ENCODE data around the gene ASMTL.

DNA sequence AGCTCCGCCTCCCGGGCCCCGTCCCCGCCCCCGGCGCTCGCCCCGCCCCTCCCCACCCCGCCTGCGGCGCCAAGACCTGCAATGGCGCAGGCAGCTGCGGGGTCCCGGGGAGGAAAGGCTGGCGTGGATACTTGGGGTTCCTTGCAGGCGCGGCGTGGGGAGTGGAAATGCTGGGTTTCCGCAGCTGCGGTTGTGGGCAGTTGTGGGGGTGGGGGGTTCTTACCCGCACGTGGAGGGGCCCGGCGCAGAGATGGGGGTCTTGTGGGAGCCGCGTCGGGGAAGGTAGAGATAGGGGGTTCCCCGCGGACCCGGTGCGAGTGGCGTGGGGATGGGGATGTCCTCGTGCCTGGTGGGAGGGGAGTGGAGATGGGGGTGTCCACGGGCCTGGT lies 680 bp upstream of the ASMTL start:
- no peak for TF ChIP-seq CTCF (conservative IDR thresholded peaks at IDR 0.05; ENCODE audit: low read depth in 2 of 2)
- no peak for TF ChIP-seq EZH2 (IDR thresholded peaks at IDR 0.05; ENCODE audit: low read depth, unreplicated experiment)
- no peak for TF ChIP-seq JUNB (IDR thresholded peaks at IDR 0.05; ENCODE audit: unreplicated experiment)
- peak; percentile 55; the same call in 1 of the 2 replicates for TF ChIP-seq POLR2AphosphoS5 (IDR thresholded peaks at IDR 0.05; ENCODE audit: low read depth)
- TF ChIP-seq, protein P1, sequence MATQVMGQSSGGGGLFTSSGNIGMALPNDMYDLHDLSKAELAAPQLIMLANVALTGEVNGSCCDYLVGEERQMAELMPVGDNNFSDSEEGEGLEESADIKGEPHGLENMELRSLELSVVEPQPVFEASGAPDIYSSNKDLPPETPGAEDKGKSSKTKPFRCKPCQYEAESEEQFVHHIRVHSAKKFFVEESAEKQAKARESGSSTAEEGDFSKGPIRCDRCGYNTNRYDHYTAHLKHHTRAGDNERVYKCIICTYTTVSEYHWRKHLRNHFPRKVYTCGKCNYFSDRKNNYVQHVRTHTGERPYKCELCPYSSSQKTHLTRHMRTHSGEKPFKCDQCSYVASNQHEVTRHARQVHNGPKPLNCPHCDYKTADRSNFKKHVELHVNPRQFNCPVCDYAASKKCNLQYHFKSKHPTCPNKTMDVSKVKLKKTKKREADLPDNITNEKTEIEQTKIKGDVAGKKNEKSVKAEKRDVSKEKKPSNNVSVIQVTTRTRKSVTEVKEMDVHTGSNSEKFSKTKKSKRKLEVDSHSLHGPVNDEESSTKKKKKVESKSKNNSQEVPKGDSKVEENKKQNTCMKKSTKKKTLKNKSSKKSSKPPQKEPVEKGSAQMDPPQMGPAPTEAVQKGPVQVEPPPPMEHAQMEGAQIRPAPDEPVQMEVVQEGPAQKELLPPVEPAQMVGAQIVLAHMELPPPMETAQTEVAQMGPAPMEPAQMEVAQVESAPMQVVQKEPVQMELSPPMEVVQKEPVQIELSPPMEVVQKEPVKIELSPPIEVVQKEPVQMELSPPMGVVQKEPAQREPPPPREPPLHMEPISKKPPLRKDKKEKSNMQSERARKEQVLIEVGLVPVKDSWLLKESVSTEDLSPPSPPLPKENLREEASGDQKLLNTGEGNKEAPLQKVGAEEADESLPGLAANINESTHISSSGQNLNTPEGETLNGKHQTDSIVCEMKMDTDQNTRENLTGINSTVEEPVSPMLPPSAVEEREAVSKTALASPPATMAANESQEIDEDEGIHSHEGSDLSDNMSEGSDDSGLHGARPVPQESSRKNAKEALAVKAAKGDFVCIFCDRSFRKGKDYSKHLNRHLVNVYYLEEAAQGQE (IDR thresholded peaks at IDR 0.05; ENCODE audit: unreplicated experiment): no peak
- no peak for TF ChIP-seq EZH2phosphoT487 (IDR thresholded peaks at IDR 0.05; ENCODE audit: unreplicated experiment)
- TF ChIP-seq CREB1 (CRISPR knock-in tag; IDR thresholded peaks at IDR 0.05; ENCODE audit: low read depth): no peak
- no peak for TF ChIP-seq ETS1 (IDR thresholded peaks at IDR 0.05)
- TF ChIP-seq NANOG (IDR thresholded peaks at IDR 0.05; ENCODE audit: borderline replicate concordance): no peak
- no peak for TF ChIP-seq ZNF462 (CRISPR knock-in tag; IDR thresholded peaks at IDR 0.05)
- no peak for TF ChIP-seq ZNF331 (CRISPR knock-in tag; IDR thresholded peaks at IDR 0.05; ENCODE audit: low read depth)

Measured in GM23338 (cell line).